GM12874 (cell line): Measurements from ENCODE around the gene RNF114.

Experiments used
- TF ChIP-seq, protein P1 (sequence below): IDR thresholded peaks from 2 replicates; pipeline ENCODE4 v1.5.1; 2011; ENCODE audit warnings: low read depth, mild to moderate bottlenecking, control low read depth, low read length, moderate library complexity; ENCODE audit not compliant: insufficient read depth

RNF114 gene

DNA sequence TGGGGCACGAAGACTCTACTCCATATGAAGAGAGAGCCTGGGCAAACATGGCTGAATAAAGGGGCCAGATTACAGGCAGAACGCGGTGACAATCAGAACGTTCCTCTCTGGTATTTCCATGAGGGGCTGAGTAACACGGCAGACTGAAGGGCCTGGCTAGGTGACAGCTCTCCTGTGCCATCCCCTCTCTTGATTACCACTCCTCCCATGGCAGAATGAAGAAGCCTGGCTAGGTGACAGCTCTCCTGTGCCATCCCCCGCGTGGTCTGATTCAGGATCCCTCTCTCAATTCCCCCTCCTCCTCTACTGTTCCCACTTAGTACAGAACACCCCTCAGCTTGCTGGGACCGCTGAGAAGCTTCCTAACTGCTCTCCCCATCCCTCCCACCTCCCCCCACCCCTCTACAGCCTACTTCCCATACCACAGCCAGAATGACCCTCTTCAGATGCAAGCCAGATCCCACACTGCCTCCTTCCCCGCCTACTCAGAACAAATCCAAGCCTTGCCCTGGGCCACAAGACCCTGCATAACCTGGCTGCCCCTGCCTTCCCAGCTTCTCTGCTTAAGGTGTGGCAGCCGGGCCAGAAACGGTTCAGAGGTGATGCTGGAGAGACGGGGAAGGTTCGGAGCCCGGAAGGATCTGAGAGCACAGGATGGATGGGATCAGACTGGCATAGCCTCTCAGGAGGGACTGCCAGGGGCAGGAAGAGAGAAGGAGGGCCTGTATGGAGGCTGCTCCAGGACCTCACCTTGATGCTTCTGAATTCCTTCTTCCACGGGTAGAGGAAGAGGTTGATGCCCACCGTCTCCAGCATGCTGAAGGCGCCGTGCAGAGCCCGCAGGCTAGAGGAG is 28.6 kb upstream of the RNF114 start:
- TF ChIP-seq, protein P1, sequence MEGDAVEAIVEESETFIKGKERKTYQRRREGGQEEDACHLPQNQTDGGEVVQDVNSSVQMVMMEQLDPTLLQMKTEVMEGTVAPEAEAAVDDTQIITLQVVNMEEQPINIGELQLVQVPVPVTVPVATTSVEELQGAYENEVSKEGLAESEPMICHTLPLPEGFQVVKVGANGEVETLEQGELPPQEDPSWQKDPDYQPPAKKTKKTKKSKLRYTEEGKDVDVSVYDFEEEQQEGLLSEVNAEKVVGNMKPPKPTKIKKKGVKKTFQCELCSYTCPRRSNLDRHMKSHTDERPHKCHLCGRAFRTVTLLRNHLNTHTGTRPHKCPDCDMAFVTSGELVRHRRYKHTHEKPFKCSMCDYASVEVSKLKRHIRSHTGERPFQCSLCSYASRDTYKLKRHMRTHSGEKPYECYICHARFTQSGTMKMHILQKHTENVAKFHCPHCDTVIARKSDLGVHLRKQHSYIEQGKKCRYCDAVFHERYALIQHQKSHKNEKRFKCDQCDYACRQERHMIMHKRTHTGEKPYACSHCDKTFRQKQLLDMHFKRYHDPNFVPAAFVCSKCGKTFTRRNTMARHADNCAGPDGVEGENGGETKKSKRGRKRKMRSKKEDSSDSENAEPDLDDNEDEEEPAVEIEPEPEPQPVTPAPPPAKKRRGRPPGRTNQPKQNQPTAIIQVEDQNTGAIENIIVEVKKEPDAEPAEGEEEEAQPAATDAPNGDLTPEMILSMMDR: no peak

DNA sequence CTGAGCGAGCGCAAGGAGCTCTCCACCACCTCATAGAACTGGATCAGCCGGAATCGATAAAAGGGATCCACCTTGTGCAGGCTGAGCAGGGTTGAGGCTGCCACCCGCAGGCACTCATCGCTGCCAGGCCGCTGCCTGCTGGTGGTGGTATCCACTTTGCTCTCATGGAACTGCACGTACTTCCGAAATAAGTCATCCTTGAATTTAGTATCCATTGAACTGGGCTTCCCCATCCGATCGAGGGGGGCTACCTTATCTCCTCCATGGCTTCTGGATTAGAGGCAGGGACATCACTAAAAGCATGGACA is 28.0 kb upstream of the RNF114 start:
- TF ChIP-seq, protein P1: no peak

DNA sequence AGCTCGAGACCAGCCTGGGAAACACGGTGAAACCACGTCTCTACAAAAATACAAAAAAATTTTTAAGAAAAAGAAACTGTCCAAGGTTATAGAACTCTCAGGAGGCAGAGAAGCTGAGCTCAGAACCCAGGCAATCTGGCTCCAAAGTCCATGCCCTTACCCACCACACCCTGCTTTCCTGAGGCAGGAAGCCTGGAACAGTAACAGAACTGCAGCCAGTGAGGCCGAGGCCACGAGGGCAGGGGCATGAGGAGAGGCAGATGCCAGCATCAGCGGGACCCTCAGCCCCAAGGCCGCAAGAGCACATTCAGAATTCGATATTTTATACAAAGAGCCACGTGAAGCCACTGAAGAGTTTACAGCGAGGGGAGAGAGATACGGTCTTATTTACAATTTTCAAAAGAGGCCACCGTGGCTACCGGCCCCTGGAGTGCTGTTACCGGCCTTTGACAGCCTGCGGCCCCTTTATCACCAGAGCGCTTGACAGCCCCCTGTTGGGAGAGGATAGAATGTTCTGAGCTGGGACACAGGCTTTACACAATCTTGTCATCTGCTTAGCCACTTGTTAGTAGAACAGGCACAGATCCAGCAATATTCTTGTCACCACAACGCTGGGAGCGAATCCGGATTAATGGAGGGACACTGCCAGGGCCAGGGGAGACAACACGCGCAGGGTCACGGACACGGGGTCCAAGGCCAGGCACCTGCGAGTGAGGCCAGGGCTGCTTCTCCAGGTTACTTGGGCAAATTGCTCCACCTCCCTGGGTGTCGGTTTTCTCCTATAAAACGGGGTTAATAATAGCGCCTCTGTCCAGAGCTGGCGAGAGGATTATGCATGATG is 26.5 kb upstream of the RNF114 start:
- TF ChIP-seq, protein P1: 0 out of 2 replicates have a peak, but pooled peaks have one; percentile 12

DNA sequence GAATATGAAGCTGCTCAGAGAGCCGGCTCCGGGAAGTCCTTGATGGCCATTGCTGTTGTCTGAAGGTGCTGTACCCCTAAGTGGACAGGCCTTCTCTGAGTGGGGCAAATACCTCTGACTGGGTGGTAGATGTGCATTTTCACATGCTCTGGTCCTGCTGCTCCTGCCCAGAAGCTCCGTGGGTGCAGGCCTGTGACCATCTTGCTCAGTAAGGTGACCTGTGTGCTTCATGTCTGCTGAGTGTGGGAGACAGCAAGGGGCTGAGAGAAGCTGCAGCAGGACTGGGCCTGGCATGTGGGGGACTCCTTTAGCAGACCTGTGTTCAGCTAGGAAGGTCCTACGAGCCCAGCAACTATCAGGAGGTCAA is 25.9 kb upstream of the RNF114 start:
- TF ChIP-seq, protein P1: no peak

DNA sequence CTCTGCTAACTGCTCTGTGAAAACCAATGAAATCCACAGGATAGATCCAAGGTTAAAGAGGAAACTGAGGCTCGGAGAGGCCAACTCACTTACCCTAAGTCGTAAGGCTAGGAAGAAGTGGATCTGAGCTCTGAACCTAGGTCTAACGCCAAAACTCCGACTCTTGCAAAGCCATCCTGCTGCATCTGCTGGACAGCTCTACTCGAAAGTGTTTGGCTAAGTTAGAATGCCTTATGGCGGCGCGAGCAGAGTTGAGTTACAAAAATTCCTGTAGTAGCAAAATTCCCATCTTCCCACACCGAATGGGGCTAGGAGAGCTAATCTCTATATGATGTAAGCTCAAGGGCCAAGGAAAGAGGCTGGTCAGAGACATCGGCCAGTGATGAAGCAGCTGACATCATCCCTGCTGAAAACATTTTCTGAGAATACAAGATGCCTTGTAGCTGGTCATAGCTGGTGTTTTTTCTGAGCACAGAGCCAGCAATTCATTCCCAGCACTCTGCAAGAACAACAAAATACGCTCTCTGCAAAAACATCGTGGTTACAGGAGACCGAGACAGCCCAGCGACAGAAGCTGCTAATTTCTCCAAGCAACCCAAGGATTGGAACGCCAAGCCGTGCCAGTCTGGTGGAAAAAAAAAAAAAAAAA is 22.7 kb upstream of the RNF114 start:
- TF ChIP-seq, protein P1: no peak

DNA sequence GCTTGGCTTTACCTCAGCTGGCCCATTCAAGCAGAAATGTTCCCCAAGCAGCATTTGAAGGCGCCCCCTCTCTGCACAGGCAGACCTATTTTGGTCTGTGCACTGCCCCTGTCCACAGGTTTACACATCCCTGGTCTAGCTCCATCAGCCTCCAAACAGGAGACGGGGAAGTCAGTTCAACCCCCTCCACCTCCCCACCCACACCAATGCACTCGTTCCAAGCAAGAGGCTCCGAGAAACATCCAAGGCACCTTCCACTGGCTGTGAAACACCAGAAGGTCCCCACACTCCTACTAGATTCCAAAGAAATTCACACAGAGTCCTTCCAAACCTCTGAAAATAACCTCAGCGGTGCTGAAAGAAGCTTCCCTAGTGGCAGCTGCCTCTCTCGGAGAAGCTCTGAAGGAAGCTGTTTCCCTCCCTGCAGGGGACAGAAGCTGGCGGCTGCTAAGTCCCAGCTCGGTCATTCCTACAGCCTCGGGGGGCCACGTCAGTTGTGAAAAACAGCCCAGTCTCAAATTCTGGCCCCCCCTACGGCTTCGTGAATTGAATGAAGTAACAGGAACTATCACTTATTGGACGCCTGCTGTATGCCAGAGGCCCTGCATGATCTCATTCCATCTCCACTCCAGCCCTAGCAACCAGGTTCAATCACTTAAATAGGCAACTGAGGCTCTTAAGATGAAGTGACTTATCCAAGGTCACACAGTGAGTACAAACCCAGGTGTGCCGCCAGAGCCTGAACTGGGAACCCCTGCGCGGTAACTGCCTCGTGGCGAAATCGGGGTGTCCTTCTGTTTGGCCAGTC is 21.7 kb upstream of the RNF114 start:
- TF ChIP-seq, protein P1: no peak

DNA sequence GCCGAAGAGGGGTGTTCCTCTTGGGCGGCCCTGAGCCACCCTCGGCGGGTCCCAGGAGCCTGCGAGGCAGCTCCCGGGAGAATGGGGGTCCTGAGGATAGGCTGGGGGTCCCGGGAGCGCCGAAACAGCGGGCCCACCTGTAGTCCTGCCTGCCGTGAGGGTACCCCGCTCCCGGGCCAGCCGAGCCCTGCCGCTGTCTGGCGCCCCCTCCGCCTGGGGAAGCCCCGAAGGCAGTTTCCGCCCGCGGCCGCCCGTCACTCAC is 21.1 kb upstream of the RNF114 start:
- TF ChIP-seq, protein P1: no peak
